ENCODE measurements around the gene SCN1B. TPM values are rescaled to one million over a fixed set of nuclear protein-coding genes. Genes with fewer than 3 reads are reported as not detected.

The SCN1B gene
- total and polyA plus RNA-seq, 9 donors: 0.83 to 13.9 (median 5.7) TPM

- H3K27me3 ChIP-seq: no peaks in the 10 kb centered on the region
- intact Hi-C loops (cut with DNase I): no loop called here
- H3K36me3 ChIP-seq: no peaks in the 10 kb centered on the region
- H3K4me1 ChIP-seq (ENCODE audit: insufficient read depth): no peaks in the 10 kb centered on the region
- no peak overlapping the region for H3K27ac ChIP-seq
- DNase-seq: no peak
- H3K9me3 ChIP-seq: no peaks in the 10 kb centered on the region
- H3K4me3 ChIP-seq: no peak overlapping the region
- no peak for TF ChIP-seq CTCF (IDR thresholded peaks at IDR 0.05)
- TF ChIP-seq POLR2A (IDR thresholded peaks at IDR 0.05): no peak
- no peak for TF ChIP-seq EP300 (IDR thresholded peaks at IDR 0.05)
- 85 to 86% (median 85%) methylated on average over 17 of the region's 17 CpGs for WGBS, 3 donors
Measured at GRCh38 chr19:35077411-35078223, 47.3 kb downstream of the SCN1B start.

- H3K4me3 ChIP-seq: no peak overlapping the region
- no peaks in the 10 kb centered on the region for H3K36me3 ChIP-seq
- intact Hi-C loops (cut with DNase I): no loop called here
- TF ChIP-seq CTCF (IDR thresholded peaks at IDR 0.05) (no peak), POLR2A (IDR thresholded peaks at IDR 0.05) (no peak), EP300 (IDR thresholded peaks at IDR 0.05) (no peak)
- no peak for DNase-seq
- H3K27ac ChIP-seq: no peak overlapping the region
- no peaks in the 10 kb centered on the region for H3K4me1 ChIP-seq (ENCODE audit: insufficient read depth)
- no peaks in the 10 kb centered on the region for H3K27me3 ChIP-seq
- no peaks in the 10 kb centered on the region for H3K9me3 ChIP-seq
- WGBS, 3 donors: 88 to 91% (median 89%) methylated on average over 13 to 14 of the region's 14 CpGs
Measured at GRCh38 chr19:35079826-35080225, 49.6 kb downstream of the SCN1B start.

- Histone ChIP-seq H3K27ac (no peak overlapping the region), H3K4me3 (no peak overlapping the region), H3K4me1 (ENCODE audit: insufficient read depth) (no peaks in the 10 kb centered on the region), H3K36me3 (no peaks in the 10 kb centered on the region), H3K27me3 (no peaks in the 10 kb centered on the region), H3K9me3 (no peaks in the 10 kb centered on the region)
- TF ChIP-seq EP300 (IDR thresholded peaks at IDR 0.05) (no peak), CTCF (IDR thresholded peaks at IDR 0.05) (no peak), POLR2A (IDR thresholded peaks at IDR 0.05) (no peak)
- WGBS, 3 donors: 75 to 88% (median 81%) methylated on average over 16 of the region's 16 CpGs
- intact Hi-C loops (cut with DNase I): no loop called here
- no peak for DNase-seq
Measured at GRCh38 chr19:35080613-35081170, 50.4 kb downstream of the SCN1B start.

- Histone ChIP-seq H3K4me3 (no peak overlapping the region), H3K27ac (no peak overlapping the region), H3K4me1 (ENCODE audit: insufficient read depth) (no peaks in the 10 kb centered on the region), H3K27me3 (no peaks in the 10 kb centered on the region), H3K9me3 (no peaks in the 10 kb centered on the region), H3K36me3 (no peaks in the 10 kb centered on the region)
- 86 to 91% (median 87%) methylated on average over 6 of the region's 6 CpGs for WGBS, 3 donors
- TF ChIP-seq CTCF (IDR thresholded peaks at IDR 0.05): no peak
- TF ChIP-seq EP300 (IDR thresholded peaks at IDR 0.05): no peak
- no peak for TF ChIP-seq POLR2A (IDR thresholded peaks at IDR 0.05)
- no peak for DNase-seq
- intact Hi-C loops (cut with DNase I): no loop called here
Measured at GRCh38 chr19:35081201-35081600, 50.9 kb downstream of the SCN1B start.
